GOT3 (cell line): Measurements from ENCODE around the gene ADCY4.

Source experiments
- DNase-seq: peaks from one replicate; lab custom pipeline; 2025; ENCODE audit warnings: mixed read lengths; lab: John Stamatoyannopoulos, UW

Gene ADCY4

GRCh38 chr14:24272467-24272866 lies 62.4 kb downstream of the ADCY4 start:
- DNase-seq = no peak

GRCh38 chr14:24271834-24272263 lies 63.0 kb downstream of the ADCY4 start:
- no peak for DNase-seq

GRCh38 chr14:24271134-24271833 lies 63.6 kb downstream of the ADCY4 start, which contains the start of gene RABGGTA:
Gene RABGGTA, minus strand, starts transcription at chr14:24271597. Its CDS starts 482 bp downstream, at chr14:24271115.
- peak; percentile 16 for DNase-seq

- DNase-seq = no peak
Observed at GRCh38 chr14:24270537-24271133, 64.2 kb downstream of the ADCY4 start.

GRCh38 chr14:24269910-24270536 lies 64.8 kb downstream of the ADCY4 start:
- DNase-seq = no peak

GRCh38 chr14:24269368-24269767 lies 65.5 kb downstream of the ADCY4 start:
- no peak for DNase-seq
